ENCODE measurements around the gene IPO4.

The IPO4 gene

DNA sequence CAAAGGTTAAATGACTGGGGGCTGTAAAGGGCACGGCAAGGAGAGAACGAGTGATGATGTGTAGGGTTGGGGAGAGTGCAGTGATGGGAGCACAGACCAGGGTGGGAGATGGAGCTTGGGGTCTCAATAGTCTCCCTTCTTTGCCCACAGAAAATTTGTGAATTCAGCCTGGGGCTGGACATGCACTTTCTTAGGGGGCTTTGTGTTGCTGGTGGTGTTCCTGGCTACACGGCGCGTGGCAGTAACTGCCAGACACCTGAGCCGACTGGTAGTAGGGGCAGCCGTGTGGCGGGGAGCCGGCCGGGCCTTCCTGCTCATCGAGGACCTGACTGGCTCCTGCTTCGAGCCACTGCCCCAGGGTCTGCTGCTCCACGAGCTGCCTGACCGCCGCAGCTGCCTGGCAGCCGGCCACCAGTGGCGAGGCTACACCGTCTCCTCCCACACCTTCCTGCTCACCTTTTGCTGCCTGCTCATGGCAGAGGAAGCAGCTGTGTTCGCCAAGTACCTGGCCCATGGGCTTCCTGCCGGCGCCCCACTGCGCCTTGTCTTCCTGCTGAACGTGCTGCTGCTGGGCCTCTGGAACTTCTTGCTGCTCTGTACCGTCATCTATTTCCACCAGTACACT, 56.4 kb downstream of the IPO4 start:
- no peak for DNase-seq

DNA sequence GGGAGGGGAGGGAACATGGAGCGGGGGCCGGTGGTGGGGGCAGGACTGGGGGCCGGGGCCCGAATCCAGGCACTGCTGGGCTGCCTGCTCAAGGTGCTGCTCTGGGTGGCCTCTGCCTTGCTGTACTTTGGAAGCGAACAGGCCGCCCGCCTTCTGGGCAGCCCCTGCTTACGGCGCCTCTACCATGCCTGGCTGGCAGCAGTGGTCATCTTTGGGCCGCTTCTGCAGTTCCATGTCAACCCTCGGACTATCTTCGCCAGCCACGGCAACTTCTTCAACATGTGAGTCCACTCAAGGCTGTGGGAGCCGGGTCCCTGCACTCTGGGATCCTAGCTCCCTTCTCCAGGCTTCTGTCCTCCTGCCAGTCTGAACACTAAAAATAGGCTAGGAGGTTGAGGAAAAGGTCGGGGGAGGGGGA, 57.1 kb downstream of the IPO4 start:
- DNase-seq, result no peak

DNA sequence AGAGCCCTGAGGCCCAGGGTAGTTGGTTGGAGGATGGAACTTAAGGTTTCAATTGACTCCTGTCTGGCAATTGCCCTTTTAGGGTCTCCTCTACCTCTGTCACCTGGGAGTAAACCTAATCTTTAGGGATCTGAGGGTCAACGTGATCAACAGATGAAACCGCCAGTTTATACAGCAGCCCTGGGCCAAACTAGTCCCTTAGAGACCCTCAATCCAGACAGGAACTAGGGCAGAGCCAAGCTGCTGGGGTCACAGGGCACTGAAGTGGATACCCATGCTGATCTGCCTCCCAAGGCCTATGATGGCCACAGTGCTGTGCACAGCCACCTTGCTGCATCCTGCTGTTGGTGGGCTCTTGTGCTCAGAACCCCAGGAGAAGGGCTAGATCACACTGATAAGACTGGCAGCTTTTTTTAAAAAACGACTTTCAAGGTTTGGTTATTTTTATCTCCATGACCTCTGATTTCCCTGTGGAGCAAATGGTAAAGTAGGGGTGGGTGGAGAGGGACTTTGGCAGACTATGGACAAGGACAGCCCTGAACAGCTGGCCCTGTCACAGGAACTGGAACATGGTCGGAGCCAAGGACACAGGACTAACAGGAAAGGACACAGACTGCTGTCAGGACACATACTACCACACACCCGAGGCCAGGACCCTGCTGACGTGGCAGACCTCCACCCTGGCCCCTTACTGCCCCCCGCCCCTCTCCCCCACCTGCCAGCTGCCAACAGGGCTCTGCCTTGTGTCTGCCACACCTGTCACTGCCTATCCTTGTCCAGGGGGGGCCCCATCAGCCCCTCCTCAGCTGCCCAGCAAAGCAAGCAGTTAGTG, 57.7 kb downstream of the IPO4 start:
- DNase-seq, result no peak

DNA sequence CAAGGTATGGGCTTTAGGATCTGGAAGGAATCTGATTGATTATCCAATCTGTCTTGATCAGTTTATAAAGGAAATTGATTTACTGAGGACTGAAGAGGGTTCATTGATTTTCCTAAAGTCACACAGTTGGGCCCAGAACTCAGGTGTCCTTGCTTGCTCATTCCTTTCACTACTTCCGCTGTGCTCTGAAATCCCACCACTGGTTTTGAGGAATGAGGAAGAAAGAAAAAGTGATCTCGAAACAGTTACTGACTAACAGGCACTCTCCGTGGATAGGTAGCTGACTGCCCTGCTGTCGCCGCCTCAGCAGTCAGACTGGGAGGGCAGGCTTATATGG, 58.3 kb downstream of the IPO4 start, which contains the start of gene FITM1:
Gene FITM1, plus strand, starts transcription at position 280 of the 337 bp plus-strand sequence. CDS start 905 bp downstream, outside the sequence.
- no peak for DNase-seq

All from nucleus accumbens (tissue), 56 donors.